GM23338 (cell line): Measurements from ENCODE around the gene HMGN4. TPM values are rescaled to one million over a fixed set of nuclear protein-coding genes. Genes with fewer than 3 reads are reported as not detected.
"Not testable (repeated sequence)": the region's sequence is repeated elsewhere in the genome, so short reads cannot be mapped to it uniquely, and the experiment has no call there.

Source experiments
- ATAC-seq: fragments of 200-7000 bp; cut with Tn5 transposase; 3 replicates; pipeline ENCODE4 v1.9.1; 2020
- DNase-seq: peaks from one replicate; pipeline ENCODE4 v3.0.0-alpha.2; 2015; ENCODE audit warnings: low spot score
- H2AFZ ChIP-seq: fragments of 200-600 bp; sonication (generic); 2 replicates; pipeline ENCODE4 v1.8.0; 2016; ENCODE audit warnings: antibody characterized with exemption, mild to moderate bottlenecking, moderate library complexity
- H3F3A ChIP-seq: fragments of 200-600 bp; sonication (generic); replicated peaks from 2 replicates; pipeline ENCODE4 v1.8.0; 2017; ENCODE audit warnings: antibody characterized with exemption, mixed run types, low read depth
- H3K27ac ChIP-seq: fragments of 200-600 bp; sonication (generic); 2 replicates; pipeline ENCODE4 v1.6.1; 2016; ENCODE audit warnings: low read depth
- H3K27me3 ChIP-seq: fragments of 200-600 bp; sonication (generic); 2 replicates; pipeline ENCODE4 v1.8.0; 2016; ENCODE audit warnings: mild to moderate bottlenecking, mixed run types, moderate library complexity; ENCODE audit not compliant: insufficient read depth
- H3K36me3 ChIP-seq: fragments of 200-600 bp; sonication (generic); 2 replicates; pipeline ENCODE4 v1.8.0; 2016; ENCODE audit warnings: mild to moderate bottlenecking; ENCODE audit not compliant: insufficient read depth
- H3K4me1 ChIP-seq: fragments of 200-600 bp; sonication (generic); 2 replicates; pipeline ENCODE4 v1.8.0; 2016; ENCODE audit warnings: mild to moderate bottlenecking, moderate library complexity; ENCODE audit not compliant: insufficient read depth
- H3K4me2 ChIP-seq: fragments of 200-600 bp; sonication (generic); 2 replicates; pipeline ENCODE4 v1.7.1; 2017; ENCODE audit warnings: mixed run types
- H3K4me3 ChIP-seq: fragments of 200-600 bp; sonication (generic); 2 replicates; pipeline ENCODE4 v1.6.1; 2016; ENCODE audit warnings: mixed run types
- H3K79me2 ChIP-seq: fragments of 200-600 bp; sonication (generic); replicated peaks from 2 replicates; pipeline ENCODE4 v1.8.0; 2017; ENCODE audit warnings: mild to moderate bottlenecking; ENCODE audit not compliant: insufficient read depth
- H3K9me2 ChIP-seq: fragments of 200-600 bp; sonication (generic); 2 replicates; pipeline ENCODE4 v1.8.0; 2017; ENCODE audit not compliant: insufficient read depth
- H4K20me1 ChIP-seq: fragments of 200-600 bp; sonication (generic); replicated peaks from 2 replicates; pipeline ENCODE4 v1.8.0; 2017; ENCODE audit warnings: mild to moderate bottlenecking; ENCODE audit not compliant: insufficient read depth
- H3K27ac Mint-ChIP-seq: 2 replicates; pipeline ENCODE4 v1.8.0; 2020; ENCODE audit warnings: inconsistent platforms, mild to moderate bottlenecking, moderate library complexity, mixed read lengths
- H3K27me3 Mint-ChIP-seq: 3 replicates; pipeline ENCODE4 v1.8.0; 2022; ENCODE audit warnings: low read depth, mild to moderate bottlenecking, moderate library complexity, mixed read lengths, inconsistent platforms; ENCODE audit not compliant: insufficient read depth, poor library complexity
- H3K36me3 Mint-ChIP-seq: 3 replicates; pipeline ENCODE4 v1.8.0; 2021; ENCODE audit warnings: low read depth, mild to moderate bottlenecking, inconsistent platforms, moderate library complexity, mixed read lengths
- H3K4me1 Mint-ChIP-seq: 3 replicates; pipeline ENCODE4 v1.8.0; 2020; ENCODE audit warnings: mild to moderate bottlenecking, inconsistent platforms, mixed read lengths
- H3K4me3 Mint-ChIP-seq: 3 replicates; pipeline ENCODE4 v1.8.0; 2021; ENCODE audit warnings: moderate library complexity, mild to moderate bottlenecking, inconsistent platforms, mixed read lengths
- H3K9me3 Mint-ChIP-seq: 3 replicates; pipeline ENCODE4 v1.8.0; 2020; ENCODE audit warnings: moderate library complexity, mild to moderate bottlenecking, inconsistent platforms, mixed read lengths
- CTCF ChIP-seq, 2 experiments: fragments of 200-600 bp in 1 of 2; sonication (generic) in 1 of 2; conservative IDR thresholded peaks; 2 replicates each; pipeline versions ENCODE4 v1.5.1 to v1.6.1; 2016 to 2017; ENCODE audit warnings: antibody characterized with exemption in 2 of 2, low read depth in 2 of 2, mild to moderate bottlenecking in 2 of 2, moderate library complexity in 1 of 2
- JUNB ChIP-seq: IDR thresholded peaks from one replicate; pipeline ENCODE4 v1.6.1; 2016; ENCODE audit warnings: antibody characterized with exemption; ENCODE audit not compliant: unreplicated experiment
- POLR2AphosphoS5 ChIP-seq: IDR thresholded peaks from 2 replicates; pipeline ENCODE4 v1.6.1; 2016; ENCODE audit warnings: antibody characterized with exemption, low read depth
- STAT1 ChIP-seq: IDR thresholded peaks from one replicate; pipeline ENCODE4 v1.6.1; 2016; ENCODE audit warnings: antibody characterized with exemption; ENCODE audit not compliant: unreplicated experiment
- ZNF114 ChIP-seq: fragments of 250-450 bp; sonication (Bioruptor Pico); IDR thresholded peaks from 2 replicates; pipeline ENCODE4 v1.5.0; 2020; ENCODE audit warnings: mild to moderate bottlenecking, moderate library complexity
- ZNF331 ChIP-seq: fragments of 250-450 bp; sonication (Bioruptor Pico); IDR thresholded peaks from 2 replicates; pipeline ENCODE4 v1.5.0; 2020; ENCODE audit warnings: low read depth, mild to moderate bottlenecking, moderate library complexity
- polyA plus RNA-seq: library from polyadenylated mRNA; unstranded; fragments of >200 nt; fragmentation: Nextera tagmentation; extraction: Ambion mirVana; gene quantifications from 2 replicates; pipeline ENCODE4 v1.2.1, GENCODE V29; 2016
- total RNA-seq: library from RNA; depleted of rRNA; stranded (reverse); fragments of >200 nt; shearing (Covaris generic); gene quantifications from 2 replicates; pipeline ENCODE4 v1.2.3, GENCODE V29; 2014

Gene HMGN4
- total and polyA plus RNA-seq, 2 experiments from 2014 or later: 35.3 to 91.4 TPM

- no peak overlapping the region for H3K27ac Mint-ChIP-seq
- Histone ChIP-seq H3K4me3 (no peak overlapping the region), H3K27me3 (no peaks in the 10 kb centered on the region), H3K4me2 (no peak overlapping the region), H3K9me2 (no peaks in the 10 kb centered on the region), H3K79me2 (peaks cover 26% of the 10 kb centered on the region), H3K27ac (no peak overlapping the region; the same call in 1 of the 2 replicates), H2AFZ (no peak overlapping the region), H3K36me3 (peaks cover 3% of the 10 kb centered on the region; the same call in 1 of the 2 replicates), H4K20me1 (no peaks in the 10 kb centered on the region; the same call in 1 of the 2 replicates), H3K4me1 (no peaks in the 10 kb centered on the region), H3F3A (peaks cover 7% of the 10 kb centered on the region; the same call in 1 of the 2 replicates)
- H3K4me3 Mint-ChIP-seq: no peak overlapping the region
- H3K36me3 Mint-ChIP-seq: peaks cover 18% of the 10 kb centered on the region
- DNase-seq (no peak), ATAC-seq (no peak)
- no peaks in the 10 kb centered on the region for H3K9me3 Mint-ChIP-seq
- H3K4me1 Mint-ChIP-seq: peaks cover 9% of the 10 kb centered on the region; the same call in 2 of the 3 replicates
- peaks cover 6% of the 10 kb centered on the region for H3K27me3 Mint-ChIP-seq
- TF ChIP-seq JUNB (no peak), POLR2AphosphoS5 (no peak), ZNF114 (CRISPR knock-in tag) (no peak), ZNF331 (CRISPR knock-in tag) (no peak)
Observed at GRCh38 chr6:26545627-26546026, 7.5 kb downstream of the HMGN4 start.

GRCh38 chr6:26547363-26547762 is 9.2 kb downstream of the HMGN4 start:
- H3K27ac ChIP-seq, H3K36me3 ChIP-seq: not testable (repeated sequence)

GRCh38 chr6:26550250-26550993 is 12.3 kb downstream of the HMGN4 start:
- Histone ChIP-seq H3K36me3 (no peaks in the 10 kb centered on the region), H3K27ac (peak overlapping the region; percentile 99), H3K4me3 (peak overlapping the region; percentile 56), H3K79me2 (no peaks in the 10 kb centered on the region), H3K4me1 (no peaks in the 10 kb centered on the region), H3K4me2 (peak overlapping the region; percentile 71), H3K9me2 (no peaks in the 10 kb centered on the region), H3K27me3 (no peaks in the 10 kb centered on the region), H3F3A (0 out of 2 replicates have a peak, but pooled peaks cover 2% of the 10 kb centered on the region), H4K20me1 (no peaks in the 10 kb centered on the region), H2AFZ (peak overlapping the region; percentile 64; the same call in 1 of the 2 replicates)
- Mint-ChIP-seq H3K9me3 (no peaks in the 10 kb centered on the region; the same call in 2 of the 3 replicates), H3K36me3 (peaks cover 4% of the 10 kb centered on the region; the same call in 2 of the 3 replicates), H3K27ac (peak overlapping the region; percentile 98), H3K27me3 (peaks cover 17% of the 10 kb centered on the region), H3K4me1 (peaks cover 10% of the 10 kb centered on the region; the same call in 2 of the 3 replicates), H3K4me3 (peak overlapping the region; percentile 78)
- ATAC-seq (peak; percentile 75), DNase-seq (peak; percentile 97)
- TF ChIP-seq POLR2AphosphoS5 (peak; percentile 63; the same call in 1 of the 2 replicates), STAT1 (no peak), CTCF (conservative IDR thresholded peaks at IDR 0.05; ENCODE audit: low read depth in 2 of 2) (peak in 1 of 2 experiments; percentile 36; a peak in 2 of 4 replicates), ZNF114 (CRISPR knock-in tag) (no peak)

More at GRCh38 chr6:26547363-26547762, 9.2 kb downstream of the HMGN4 start:
- H3F3A ChIP-seq, H3K27me3 Mint-ChIP-seq, H3K4me3 Mint-ChIP-seq, H4K20me1 ChIP-seq, H3K4me3 ChIP-seq, ATAC-seq, H3K27ac Mint-ChIP-seq, H3K27me3 ChIP-seq, H3K9me3 Mint-ChIP-seq, H3K4me1 ChIP-seq, H3K4me2 ChIP-seq, H3K9me2 ChIP-seq, H2AFZ ChIP-seq, DNase-seq: not testable (repeated sequence)
- peaks cover 17% of the 10 kb centered on the region for H3K36me3 Mint-ChIP-seq
- 0 out of 2 replicates have a peak, but pooled peaks cover 10% of the 10 kb centered on the region for H3K79me2 ChIP-seq
- peaks cover 13% of the 10 kb centered on the region for H3K4me1 Mint-ChIP-seq
